SK-N-SH (cell line): ENCODE data around the gene DLL3.

ENCODE experiments used
- CHD2 ChIP-seq: fragments of 150-350 bp; IDR thresholded peaks from 2 replicates; pipeline ENCODE4 v1.6.1; 2018; ENCODE audit warnings: low read length; ENCODE audit not compliant: partially characterized antibody
- CTCF ChIP-seq: fragments of 200-600 bp; sonication (generic); IDR thresholded peaks from 2 replicates; pipeline ENCODE4 v1.6.1; 2017; ENCODE audit warnings: antibody characterized with exemption, mild to moderate bottlenecking, moderate library complexity
- FOSL2 ChIP-seq: IDR thresholded peaks from 2 replicates; pipeline ENCODE4 v1.4.0; 2012; ENCODE audit warnings: low read depth, mild to moderate bottlenecking, moderate library complexity, borderline replicate concordance
- FOXJ3 ChIP-seq: sonication (generic); formaldehyde crosslinking; IDR thresholded peaks from 2 replicates; pipeline ENCODE4 v1.5.1; 2020; ENCODE audit warnings: mild to moderate bottlenecking, missing genetic modification reagents
- GATA2 ChIP-seq: sonication (generic); formaldehyde crosslinking; IDR thresholded peaks from 2 replicates; pipeline ENCODE4 v1.5.0; 2020; ENCODE audit warnings: mild to moderate bottlenecking, missing genetic modification reagents
- JUND ChIP-seq: IDR thresholded peaks from 2 replicates; pipeline ENCODE4 v1.4.0; 2012
- MAX ChIP-seq: IDR thresholded peaks from 2 replicates; pipeline ENCODE4 v1.4.0; 2012; ENCODE audit warnings: low read depth
- NRF1 ChIP-seq: IDR thresholded peaks from 2 replicates; pipeline ENCODE4 v1.6.1; 2012; ENCODE audit warnings: low read depth, mild to moderate bottlenecking, low read length
- PBX3 ChIP-seq: IDR thresholded peaks from 2 replicates; pipeline ENCODE4; 2012
- POLR2AphosphoS5 ChIP-seq: IDR thresholded peaks from 2 replicates; pipeline ENCODE4 v1.6.1; 2012; ENCODE audit warnings: low read depth, low read length
- RAD21 ChIP-seq: IDR thresholded peaks from 2 replicates; pipeline ENCODE4 v1.6.1; 2012; ENCODE audit warnings: mild to moderate bottlenecking, low read length
- REST ChIP-seq: IDR thresholded peaks from 2 replicates; pipeline ENCODE4 v1.6.1; 2012; ENCODE audit warnings: mild to moderate bottlenecking, low read depth, low read length, moderate library complexity
- TAF1 ChIP-seq: IDR thresholded peaks from 2 replicates; pipeline ENCODE4 v1.6.1; 2012; ENCODE audit warnings: low read depth, mild to moderate bottlenecking, low read length, moderate library complexity, borderline replicate concordance
- USF2 ChIP-seq: fragments of 150-350 bp; IDR thresholded peaks from 2 replicates; pipeline ENCODE4 v1.6.1; 2017; ENCODE audit warnings: antibody characterized with exemption, low read length, low read depth, borderline replicate concordance

- no peak for TF ChIP-seq CTCF
- no peak for TF ChIP-seq PBX3
- TF ChIP-seq TAF1 = no peak
- TF ChIP-seq USF2 = no peak
- no peak for TF ChIP-seq RAD21
- TF ChIP-seq MAX = no peak
- TF ChIP-seq POLR2AphosphoS5 = no peak
- no peak for TF ChIP-seq CHD2
- no peak for TF ChIP-seq REST
- no peak for TF ChIP-seq NRF1
- no peak for TF ChIP-seq GATA2 (CRISPR knock-in tag)
- no peak for TF ChIP-seq JUND
- no peak for TF ChIP-seq FOXJ3 (CRISPR knock-in tag)
- no peak for TF ChIP-seq FOSL2
These were observed 20.2 kb downstream of the DLL3 start for GRCh38 chr19:39518975-39519374.
